Upper lobe of right lung (tissue), 1 donor: ENCODE data around the gene PHF13. TPM values are rescaled to one million over a fixed set of nuclear protein-coding genes. Genes with fewer than 3 reads are reported as not detected.

Experiments
- ATAC-seq: fragments of 200-7000 bp; cut with Tn5 transposase; one replicate; pipeline ENCODE4 v1.9.1; 2020; ENCODE audit warnings: mild to moderate bottlenecking, moderate library complexity
- DNase-seq: peaks from one replicate; pipeline ENCODE4 v3.0.0-alpha.2; 2020
- H3K27ac ChIP-seq: fragments of 200-600 bp; one replicate; pipeline ENCODE4 v1.8.0; 2022
- H3K27me3 ChIP-seq: fragments of 200-600 bp; one replicate; pipeline ENCODE4 v1.8.0; 2022; ENCODE audit warnings: mild to moderate bottlenecking
- H3K36me3 ChIP-seq: fragments of 200-600 bp; one replicate; pipeline ENCODE4 v1.8.0; 2022
- H3K4me1 ChIP-seq: fragments of 200-600 bp; one replicate; pipeline ENCODE4 v1.8.0; 2022
- H3K4me3 ChIP-seq: fragments of 200-600 bp; one replicate; pipeline ENCODE4 v1.8.0; 2022; ENCODE audit warnings: mild to moderate bottlenecking
- H3K9me3 ChIP-seq: fragments of 200-600 bp; one replicate; pipeline ENCODE4 v1.8.0; 2022
- CTCF ChIP-seq: fragments of 200-600 bp; IDR thresholded peaks from one replicate; pipeline ENCODE4 v1.8.0; 2022; ENCODE audit warnings: antibody characterized with exemption
- intact Hi-C: fragments of 100-400 bp; cut with DNase I; formaldehyde crosslinking; loops from one replicate; pipeline ENCODE4 v1.11.0; 2022
- total RNA-seq: library from RNA; stranded (reverse); fragmentation: NEBNext Ultra II Directional; extraction: Animal tissue kit (Norgen Biotek cat#: 25700); gene quantifications from one replicate; pipeline ENCODE4 v1.2.1, GENCODE V29; 2021
- donor health status: DM: no; HTN: yes; CAD: no; lungs with severe emphysema.

PHF13 gene
- total RNA-seq, 1 donor from 2014 or later: 10.8 TPM

DNA sequence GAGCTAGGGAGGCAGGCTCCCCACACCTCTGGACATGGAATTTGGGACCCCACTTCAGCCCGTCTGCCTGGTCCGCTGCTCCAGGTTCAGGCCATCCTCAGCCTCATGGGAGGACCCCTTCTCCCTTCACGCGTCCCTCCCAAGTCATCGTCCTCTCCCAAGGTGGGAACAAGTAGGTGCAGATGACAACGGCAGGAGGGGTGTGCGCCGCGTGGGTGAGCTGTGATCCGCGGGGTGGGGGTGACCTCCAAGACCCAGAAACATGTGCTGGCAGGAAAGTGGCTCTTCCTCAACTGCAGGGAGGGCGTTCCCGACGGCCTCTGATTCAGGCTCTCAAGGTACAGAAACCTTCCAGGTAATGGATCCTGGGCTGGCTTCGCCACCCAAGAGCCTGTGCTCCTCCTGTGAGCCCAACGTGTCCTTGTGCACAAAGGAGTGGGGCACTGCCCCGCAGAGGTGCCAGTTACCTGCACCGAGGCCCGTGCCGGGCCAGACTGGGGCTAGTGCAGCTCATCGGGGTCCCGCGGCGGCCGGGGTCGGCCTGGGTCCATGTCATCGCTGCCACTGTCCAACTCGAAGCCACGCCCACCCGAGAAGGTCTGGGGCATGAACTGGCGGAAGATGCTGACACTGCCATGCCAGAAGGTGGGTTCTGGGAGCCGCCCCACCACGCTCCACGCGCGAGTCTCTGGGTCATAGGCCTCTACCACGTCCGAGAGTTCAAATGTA lies 20.5 kb upstream of the PHF13 start:
- TF ChIP-seq CTCF: no peak
- Histone ChIP-seq H3K36me3 (peaks cover 89% of the 10 kb centered on the region), H3K27me3 (no peaks in the 10 kb centered on the region), H3K4me1 (peaks cover 14% of the 10 kb centered on the region), H3K4me3 (no peak overlapping the region), H3K9me3 (no peaks in the 10 kb centered on the region), H3K27ac (no peak overlapping the region)
- ATAC-seq: no peak
- intact Hi-C loops: no loop called here
- no peak for DNase-seq

DNA sequence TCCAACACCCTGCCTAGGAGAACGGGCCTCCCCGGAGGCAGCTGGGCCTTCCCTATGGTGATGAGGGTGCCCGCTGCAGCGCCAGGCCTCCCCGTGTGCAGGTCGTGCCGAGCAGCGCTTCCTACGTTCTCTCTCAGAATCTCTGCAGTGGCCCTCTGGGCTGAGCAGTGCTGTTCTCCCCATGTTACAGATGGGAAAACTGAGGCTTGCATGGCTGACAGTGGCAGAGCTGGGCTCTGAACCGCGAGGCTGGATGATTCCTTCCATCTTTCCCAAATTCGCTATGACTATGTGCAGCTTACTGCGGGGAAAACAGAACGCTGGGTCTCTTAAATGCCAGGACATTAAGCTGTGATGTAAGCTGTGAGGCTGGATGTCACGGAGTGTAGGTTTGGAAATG lies 19.7 kb upstream of the PHF13 start:
- DNase-seq (no peak), ATAC-seq (no peak)
- H3K4me3 ChIP-seq: no peak overlapping the region
- TF ChIP-seq CTCF: no peak
- intact Hi-C loops: no loop called here
- peaks cover 89% of the 10 kb centered on the region for H3K36me3 ChIP-seq
- no peak overlapping the region for H3K27ac ChIP-seq
- peaks cover 16% of the 10 kb centered on the region for H3K4me1 ChIP-seq
- no peaks in the 10 kb centered on the region for H3K27me3 ChIP-seq
- H3K9me3 ChIP-seq: no peaks in the 10 kb centered on the region

DNA sequence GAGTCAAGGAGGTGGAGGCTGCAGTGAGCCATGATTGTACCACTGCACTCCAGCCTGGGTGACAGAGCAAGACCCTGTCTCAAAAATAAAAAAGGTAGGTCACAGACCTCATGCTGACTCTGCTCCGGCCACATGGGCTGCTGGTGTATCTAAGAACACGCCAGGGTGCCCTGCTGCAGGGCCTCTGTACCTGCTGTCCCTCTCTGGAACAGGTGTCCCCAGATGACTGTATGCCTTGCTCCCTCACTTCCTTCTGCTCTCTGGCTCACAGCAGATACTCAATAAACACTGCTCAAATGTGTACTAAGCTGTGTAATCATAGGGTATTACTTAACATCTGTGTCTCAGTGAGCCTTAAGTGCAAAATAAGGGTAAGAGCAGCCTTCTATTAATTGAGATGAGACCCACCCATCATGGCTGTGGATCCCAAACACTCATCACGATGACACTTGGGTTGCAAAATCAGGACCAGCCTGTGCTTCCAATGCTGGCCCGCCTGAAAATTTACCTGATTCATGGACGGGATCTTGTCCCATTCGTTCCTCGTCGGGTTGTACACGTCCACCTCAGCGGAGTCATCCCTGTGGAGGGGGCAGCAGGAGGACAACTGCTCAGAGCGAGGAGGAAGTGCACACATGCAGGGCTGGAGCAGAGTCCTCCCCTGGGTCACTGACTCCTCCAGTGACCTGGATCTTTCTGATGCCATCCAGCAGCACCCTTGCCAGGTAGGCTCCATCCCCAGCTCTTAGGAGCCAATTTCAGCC lies 18.4 kb upstream of the PHF13 start:
- Histone ChIP-seq H3K27me3 (no peaks in the 10 kb centered on the region), H3K36me3 (peaks cover 76% of the 10 kb centered on the region), H3K27ac (no peak overlapping the region), H3K4me3 (no peak overlapping the region), H3K9me3 (no peaks in the 10 kb centered on the region), H3K4me1 (peaks cover 29% of the 10 kb centered on the region)
- intact Hi-C loops: no loop called here
- DNase-seq (no peak), ATAC-seq (no peak)
- no peak for TF ChIP-seq CTCF

GRCh38 chr1:6596351-6596750 lies 17.2 kb upstream of the PHF13 start:
- Histone ChIP-seq H3K27me3 (no peaks in the 10 kb centered on the region), H3K9me3 (no peaks in the 10 kb centered on the region), H3K36me3 (peaks cover 69% of the 10 kb centered on the region), H3K4me3 (no peak overlapping the region), H3K4me1 (peaks cover 33% of the 10 kb centered on the region), H3K27ac (no peak overlapping the region)
- no peak for ATAC-seq
- TF ChIP-seq CTCF: no peak
- intact Hi-C loops: no loop called here
- no peak for DNase-seq

DNA sequence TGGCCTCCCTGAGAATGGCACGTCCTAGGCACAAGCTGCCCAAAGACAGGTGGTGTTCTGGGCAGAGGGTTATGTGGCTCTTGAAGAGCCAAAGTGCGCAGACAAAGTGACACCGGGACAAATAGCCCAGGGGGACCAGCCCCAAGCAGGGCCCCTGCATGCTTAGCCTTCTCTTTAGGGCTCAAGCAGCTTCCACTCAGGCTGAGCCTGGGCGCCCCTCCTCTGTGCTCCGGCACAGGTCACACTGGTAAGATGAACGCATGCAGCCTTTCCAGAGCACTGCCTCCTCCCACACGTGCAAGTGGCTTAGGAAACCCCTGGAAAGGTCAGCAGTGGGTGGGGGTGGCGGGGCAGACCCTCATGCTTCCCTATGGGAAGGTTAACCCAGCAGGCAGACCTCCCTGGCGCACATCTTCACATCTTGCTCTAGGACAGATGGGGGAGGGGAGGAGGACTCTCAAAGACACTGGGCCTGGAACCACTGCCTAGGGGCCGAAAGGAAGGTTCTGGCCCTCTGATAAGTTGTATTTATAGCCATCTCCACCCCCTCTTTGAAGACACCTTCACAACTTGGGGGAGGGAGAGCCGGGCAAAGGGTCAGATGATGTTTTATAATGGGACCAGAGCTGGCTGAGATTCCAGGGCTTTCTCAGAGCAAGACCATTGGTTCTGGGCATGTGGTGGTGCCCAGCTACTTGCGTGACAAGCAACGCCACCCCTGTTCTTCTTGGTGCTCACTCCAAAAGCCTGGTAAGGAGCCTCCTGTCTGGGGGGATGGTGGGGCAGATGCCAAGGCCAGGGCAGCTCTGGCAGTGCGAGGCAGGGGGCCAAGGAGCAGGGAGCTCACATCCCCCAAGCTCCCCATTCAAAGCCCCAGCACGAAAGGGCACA lies 16.4 kb upstream of the PHF13 start:
- H3K27ac ChIP-seq: no peak overlapping the region
- H3K36me3 ChIP-seq: peaks cover 68% of the 10 kb centered on the region
- DNase-seq (no peak), ATAC-seq (no peak)
- H3K4me3 ChIP-seq: no peak overlapping the region
- peaks cover 33% of the 10 kb centered on the region for H3K4me1 ChIP-seq
- intact Hi-C loops: no loop called here
- no peaks in the 10 kb centered on the region for H3K9me3 ChIP-seq
- no peak for TF ChIP-seq CTCF
- H3K27me3 ChIP-seq: no peaks in the 10 kb centered on the region
